GM23248 (cell line): ENCODE data around the gene ZMPSTE24. TPM values are rescaled to one million over a fixed set of nuclear protein-coding genes. Genes with fewer than 3 reads are reported as not detected.

Experiments used
- DNase-seq: peaks from one replicate; pipeline ENCODE4 v3.0.0-alpha.2; 2015
- H2AFZ ChIP-seq: fragments of 200-600 bp; sonication (generic); 2 replicates; pipeline ENCODE4 v1.6.1; 2016; ENCODE audit warnings: antibody characterized with exemption
- H3F3A ChIP-seq: fragments of 200-600 bp; sonication (generic); 2 replicates; pipeline ENCODE4 v1.6.1; 2016; ENCODE audit warnings: mild to moderate bottlenecking, antibody characterized with exemption, mixed run types; ENCODE audit not compliant: insufficient read depth
- H3K27ac ChIP-seq: fragments of 200-600 bp; sonication (generic); 2 replicates; pipeline ENCODE4 v1.5.1; 2016; ENCODE audit warnings: mild to moderate bottlenecking
- H3K27me3 ChIP-seq: fragments of 200-600 bp; sonication (generic); replicated peaks from 2 replicates; pipeline ENCODE4 v1.6.1; 2016; ENCODE audit warnings: mild to moderate bottlenecking; ENCODE audit not compliant: insufficient read depth
- H3K36me3 ChIP-seq: fragments of 200-600 bp; sonication (generic); 2 replicates; pipeline ENCODE4 v1.6.1; 2016; ENCODE audit warnings: low read depth, mild to moderate bottlenecking
- H3K4me1 ChIP-seq: fragments of 200-600 bp; sonication (generic); 2 replicates; pipeline ENCODE4 v1.6.1; 2016; ENCODE audit warnings: mild to moderate bottlenecking; ENCODE audit not compliant: insufficient read depth
- H3K4me2 ChIP-seq: fragments of 200-600 bp; sonication (generic); one replicate; pipeline ENCODE4 v1.6.1; 2016; ENCODE audit warnings: mild to moderate bottlenecking; ENCODE audit not compliant: unreplicated experiment
- H3K4me3 ChIP-seq: fragments of 200-600 bp; sonication (generic); 2 replicates; pipeline ENCODE4 v1.5.1; 2016; ENCODE audit warnings: mild to moderate bottlenecking
- H3K79me2 ChIP-seq: fragments of 200-600 bp; sonication (generic); 2 replicates; pipeline ENCODE4 v1.6.1; 2016; ENCODE audit warnings: mild to moderate bottlenecking; ENCODE audit not compliant: insufficient read depth
- H3K9ac ChIP-seq: fragments of 200-600 bp; sonication (generic); 2 replicates; pipeline ENCODE4 v1.6.1; 2016; ENCODE audit warnings: mild to moderate bottlenecking
- H3K9me2 ChIP-seq: fragments of 200-600 bp; sonication (generic); 2 replicates; pipeline ENCODE4 v1.6.1; 2016; ENCODE audit warnings: mixed run types, mild to moderate bottlenecking, moderate library complexity; ENCODE audit not compliant: insufficient read depth
- H3K9me3 ChIP-seq: fragments of 200-600 bp; sonication (generic); one replicate; pipeline ENCODE4 v1.6.1; 2017; ENCODE audit warnings: low read depth
- H4K20me1 ChIP-seq: fragments of 200-600 bp; sonication (generic); 2 replicates; pipeline ENCODE4 v1.6.0; 2016; ENCODE audit not compliant: insufficient read depth
- EZH2 ChIP-seq: fragments of 200-600 bp; sonication (generic); IDR thresholded peaks from 2 replicates; pipeline ENCODE4 v1.6.1; 2018; ENCODE audit warnings: antibody characterized with exemption, mild to moderate bottlenecking; ENCODE audit not compliant: insufficient read depth, poor library complexity, severe bottlenecking
- EZH2phosphoT487 ChIP-seq: fragments of 200-600 bp; sonication (generic); IDR thresholded peaks from 2 replicates; pipeline ENCODE4 v1.6.1; 2018; ENCODE audit warnings: antibody characterized with exemption, moderate library complexity, mild to moderate bottlenecking, low read depth; ENCODE audit not compliant: insufficient read depth
- WGBS, 2 experiments: methylation state at CpG; one replicate each; pipeline ENCODE4 v1.1.6; 2015 to 2017; ENCODE audit warnings: low lambda C conversion rate in 2 of 2, low coverage in 1 of 2; ENCODE audit errors: missing lambda C conversion rate in 2 of 2; 5-methylcytosine and 5-hydroxymethylcytosine counted together
- in situ Hi-C: fragments of 300-500 bp; cut with MboI; formaldehyde crosslinking; loops from 2 replicates; pipeline ENCODE4 v1.15.0; 2020
- polyA plus RNA-seq: library from polyadenylated mRNA; unstranded; fragments of >200 nt; fragmentation: Nextera tagmentation; extraction: Ambion mirVana; gene quantifications from 2 replicates; pipeline ENCODE4 v1.2.1, GENCODE V29; 2016
- total RNA-seq: library from RNA; depleted of rRNA; stranded (reverse); fragments of >200 nt; shearing (Covaris generic); gene quantifications from 2 replicates; pipeline ENCODE4 v1.2.3, GENCODE V29; 2014

ZMPSTE24 gene
- total and polyA plus RNA-seq, 2 experiments from 2014 or later = 63.2 to 79.9 TPM

GRCh38 chr1:40315239-40315794, 57.3 kb downstream of the ZMPSTE24 start:
- Histone ChIP-seq H3K36me3 (no peaks in the 10 kb centered on the region), H3F3A (no peaks in the 10 kb centered on the region), H2AFZ (peak overlapping the region; percentile 82), H3K4me1 (peaks cover 8% of the 10 kb centered on the region), H3K4me2 (peak overlapping the region; percentile 67), H3K27ac (no peak overlapping the region), H3K9me2 (no peaks in the 10 kb centered on the region), H3K4me3 (peak overlapping the region; percentile 56), H3K9me3 (no peaks in the 10 kb centered on the region), H4K20me1 (no peaks in the 10 kb centered on the region), H3K9ac (peak overlapping the region; percentile 48; the same call in 1 of the 2 replicates), H3K79me2 (no peaks in the 10 kb centered on the region), H3K27me3 (peaks cover 8% of the 10 kb centered on the region)
- WGBS, 2 experiments = 2% methylated on average over 40 to 42 of the region's 42 CpGs
- in situ Hi-C loops = no loop called here
- DNase-seq = peak; percentile 88
- TF ChIP-seq EZH2 (no peak), EZH2phosphoT487 (no peak)

- peaks cover 8% of the 10 kb centered on the region for H3K4me1 ChIP-seq
- no peaks in the 10 kb centered on the region for H3F3A ChIP-seq
- 4% methylated on average over 38 to 41 of the region's 41 CpGs for WGBS, 2 experiments
- peak overlapping the region; percentile 10; the same call in 1 of the 2 replicates for H3K9ac ChIP-seq
- H3K79me2 ChIP-seq = no peaks in the 10 kb centered on the region
- TF ChIP-seq EZH2phosphoT487 (no peak), EZH2 (peak; percentile 96)
- peak overlapping the region; percentile 56 for H3K4me3 ChIP-seq
- H3K4me2 ChIP-seq = peak overlapping the region; percentile 67
- H3K27ac ChIP-seq = no peak overlapping the region
- no peaks in the 10 kb centered on the region for H3K9me3 ChIP-seq
- peak; percentile 35 for DNase-seq
- in situ Hi-C loops = no loop called here
- peak overlapping the region; percentile 82 for H2AFZ ChIP-seq
- H3K36me3 ChIP-seq = no peaks in the 10 kb centered on the region
- no peaks in the 10 kb centered on the region for H4K20me1 ChIP-seq
- no peaks in the 10 kb centered on the region for H3K9me2 ChIP-seq
- peaks cover 8% of the 10 kb centered on the region for H3K27me3 ChIP-seq
Measured at GRCh38 chr1:40315795-40316594, 58.0 kb downstream of the ZMPSTE24 start.

- TF ChIP-seq EZH2 (no peak), EZH2phosphoT487 (0 out of 2 replicates have a peak, but pooled peaks have one; percentile 5)
- WGBS, 2 experiments = 3 to 11% methylated on average over 21 to 68 of the region's 84 CpGs
Measured at GRCh38 chr1:40316595-40317393, 58.8 kb downstream of the ZMPSTE24 start, which contains the start of gene COL9A2. Gene COL9A2, minus strand, starts transcription at chr1:40317286. Its CDS starts 89 bp downstream, at chr1:40317197.

GRCh38 chr1:40317394-40318074, 59.5 kb downstream of the ZMPSTE24 start:
- H3K9me2 ChIP-seq = no peaks in the 10 kb centered on the region
- peak; percentile 8 for TF ChIP-seq EZH2
- no peak for TF ChIP-seq EZH2phosphoT487
- H3K9me3 ChIP-seq = no peaks in the 10 kb centered on the region
- no peak overlapping the region for H3K9ac ChIP-seq
- H3K27me3 ChIP-seq = peaks cover 8% of the 10 kb centered on the region
- H3K79me2 ChIP-seq = no peaks in the 10 kb centered on the region
- WGBS, 2 experiments = 37 to 59% methylated on average over 8 to 14 of the region's 21 CpGs
- no peak overlapping the region for H2AFZ ChIP-seq
- H4K20me1 ChIP-seq = no peaks in the 10 kb centered on the region
- in situ Hi-C loops = no loop called here
- H3K4me1 ChIP-seq = peaks cover 8% of the 10 kb centered on the region
- H3F3A ChIP-seq = no peaks in the 10 kb centered on the region
- DNase-seq = no peak
- no peaks in the 10 kb centered on the region for H3K36me3 ChIP-seq
- no peak overlapping the region for H3K4me3 ChIP-seq
- no peak overlapping the region for H3K4me2 ChIP-seq
- no peak overlapping the region for H3K27ac ChIP-seq

More at GRCh38 chr1:40316595-40317393, 58.8 kb downstream of the ZMPSTE24 start, which contains the start of gene COL9A2:
- DNase-seq = peak; percentile 60
- in situ Hi-C loops = no loop called here
- Histone ChIP-seq H3K27ac (no peak within 1 kb of the TSS), H3K79me2 (no peaks in the 10 kb centered on the region), H3K9ac (no peak within 1 kb of the TSS), H2AFZ (peak within 1 kb of the TSS; percentile 82), H3K9me3 (no peaks in the 10 kb centered on the region), H3K27me3 (peaks cover 8% of the 10 kb centered on the region), H3K4me3 (peak within 1 kb of the TSS; percentile 56), H3F3A (no peaks in the 10 kb centered on the region), H4K20me1 (no peaks in the 10 kb centered on the region), H3K36me3 (no peaks in the 10 kb centered on the region), H3K4me1 (peaks cover 8% of the 10 kb centered on the region), H3K4me2 (peak within 1 kb of the TSS; percentile 67), H3K9me2 (no peaks in the 10 kb centered on the region)
